Astrocyte of the cerebellum (primary cell): Measurements from ENCODE around the gene ABCC12.
A peak's percentile ranks its signal among the peaks of the same experiment; 100 is the strongest.

Source experiments
- DNase-seq: peaks from one replicate; pipeline ENCODE4 v3.0.0-alpha.2; 2011; ENCODE audit warnings: low read depth
- H3K4me3 ChIP-seq: 2 replicates; pipeline ENCODE4 v1.5.1; 2011; ENCODE audit warnings: mild to moderate bottlenecking, low read depth, low read length, moderate library complexity
- CTCF ChIP-seq: IDR thresholded peaks from 2 replicates; pipeline ENCODE4 v1.5.1; 2012; ENCODE audit warnings: low read length, low read depth, moderate library complexity, mild to moderate bottlenecking; ENCODE audit errors: missing control alignments
- in situ Hi-C: cut with HindIII; loops from 2 replicates; pipeline ENCODE4 v1.10.0; 2017; ENCODE audit warnings: low sequenced_read_pairs

The ABCC12 gene

GRCh38 chr16:48126801-48127644, 28.8 kb downstream of the ABCC12 start:
- in situ Hi-C loops, result no loop called here
- peak; percentile 93 for DNase-seq
- no peak for TF ChIP-seq CTCF
- H3K4me3 ChIP-seq, result no peak overlapping the region

- in situ Hi-C loops, result no loop called here
- no peak overlapping the region for H3K4me3 ChIP-seq
- no peak for DNase-seq
- no peak for TF ChIP-seq CTCF
Measured at GRCh38 chr16:48125888-48126287, 29.9 kb downstream of the ABCC12 start.

- no peak for TF ChIP-seq CTCF
- in situ Hi-C loops, result no loop called here
- no peak for DNase-seq
- H3K4me3 ChIP-seq, result no peak overlapping the region
Measured at GRCh38 chr16:48124266-48124665, 31.5 kb downstream of the ABCC12 start.

GRCh38 chr16:48123104-48123788, 32.5 kb downstream of the ABCC12 start:
- no peak for TF ChIP-seq CTCF
- H3K4me3 ChIP-seq, result no peak overlapping the region
- in situ Hi-C loops, result no loop called here
- DNase-seq, result peak; percentile 93

GRCh38 chr16:48121276-48121675, 34.5 kb downstream of the ABCC12 start:
- in situ Hi-C loops, result no loop called here
- no peak for TF ChIP-seq CTCF
- H3K4me3 ChIP-seq, result no peak overlapping the region
- no peak for DNase-seq

GRCh38 chr16:48118841-48119240, 37.0 kb downstream of the ABCC12 start:
- no peak overlapping the region for H3K4me3 ChIP-seq
- no peak for TF ChIP-seq CTCF
- in situ Hi-C loops, result no loop called here
- no peak for DNase-seq
